ENCODE measurements around the gene SMAD1. TPM values are rescaled to one million over a fixed set of nuclear protein-coding genes. Genes with fewer than 3 reads are reported as not detected.
A peak's percentile ranks its signal among the peaks of the same experiment; 100 is the strongest.

The SMAD1 gene
- total and polyA plus RNA-seq, 2 donors (not counting 1 experiment from before 2014, with no cell fraction given): 13.0 to 25.1 TPM

GRCh38 chr4:145551660-145552059, 70.0 kb downstream of the SMAD1 start:
- no peaks in the 10 kb centered on the region for H3K36me3 ChIP-seq (ENCODE audit: control insufficient read depth, insufficient read depth, low read length)
- peak in 1 of 2 donors; percentile 33 for DNase-seq (ENCODE audit: low read depth in 2 of 2)
- no peak overlapping the region for H2AFZ ChIP-seq (ENCODE audit: low read length)
- TF ChIP-seq CTCF (conservative IDR thresholded peaks at IDR 0.05 in 1 of 2, IDR thresholded peaks at IDR 0.05 in 1 of 2; ENCODE audit: low read depth in 1 of 2, low read length in 2 of 2): no peak
- no peak for TF ChIP-seq EZH2 (IDR thresholded peaks at IDR 0.05; ENCODE audit: low read length, missing control alignments)
- H3K4me3 ChIP-seq (replicated peaks in 1 of 4; ENCODE audit: control extremely low read depth in 1 of 4, insufficient read depth in 1 of 4, low read depth in 3 of 4, low read length in 4 of 4): no peak overlapping the region
- H3K79me2 ChIP-seq (ENCODE audit: control insufficient read depth, insufficient read depth, low read length): no peaks in the 10 kb centered on the region
- H3K9me3 ChIP-seq (ENCODE audit: control insufficient read depth, insufficient read depth, low read depth, low read length): no peaks in the 10 kb centered on the region
- no peaks in the 10 kb centered on the region for H3K27me3 ChIP-seq (ENCODE audit: control insufficient read depth, insufficient read depth, low read length)
- H3K4me2 ChIP-seq (ENCODE audit: extremely low read depth, insufficient read depth, low read length): no peak overlapping the region
- no peaks in the 10 kb centered on the region for H4K20me1 ChIP-seq (ENCODE audit: control insufficient read depth, extremely low read depth, insufficient read depth, low read length)
- H3K4me1 ChIP-seq (ENCODE audit: control insufficient read depth, extremely low read depth, insufficient read depth, low read length): no peaks in the 10 kb centered on the region
- H3K27ac ChIP-seq (ENCODE audit: insufficient read depth, low read length): no peak overlapping the region
- no peak overlapping the region for H3K9ac ChIP-seq (ENCODE audit: insufficient read depth, low read length)

- Histone ChIP-seq H3K27me3 (ENCODE audit: control insufficient read depth, insufficient read depth, low read length) (no peaks in the 10 kb centered on the region), H3K79me2 (ENCODE audit: control insufficient read depth, insufficient read depth, low read length) (no peaks in the 10 kb centered on the region), H3K4me3 (replicated peaks in 1 of 4; ENCODE audit: control extremely low read depth in 1 of 4, insufficient read depth in 1 of 4, low read depth in 3 of 4, low read length in 4 of 4) (no peak overlapping the region), H3K9ac (ENCODE audit: insufficient read depth, low read length) (no peak overlapping the region), H3K4me1 (ENCODE audit: control insufficient read depth, extremely low read depth, insufficient read depth, low read length) (no peaks in the 10 kb centered on the region), H3K4me2 (ENCODE audit: extremely low read depth, insufficient read depth, low read length) (no peak overlapping the region), H4K20me1 (ENCODE audit: control insufficient read depth, extremely low read depth, insufficient read depth, low read length) (no peaks in the 10 kb centered on the region), H3K27ac (ENCODE audit: insufficient read depth, low read length) (no peak overlapping the region), H3K36me3 (ENCODE audit: control insufficient read depth, insufficient read depth, low read length) (no peaks in the 10 kb centered on the region), H2AFZ (ENCODE audit: low read length) (no peak overlapping the region), H3K9me3 (ENCODE audit: control insufficient read depth, insufficient read depth, low read depth, low read length) (no peaks in the 10 kb centered on the region)
- TF ChIP-seq EZH2 (IDR thresholded peaks at IDR 0.05; ENCODE audit: low read length, missing control alignments) (no peak), CTCF (conservative IDR thresholded peaks at IDR 0.05 in 1 of 2, IDR thresholded peaks at IDR 0.05 in 1 of 2; ENCODE audit: low read depth in 1 of 2, low read length in 2 of 2) (no peak)
- DNase-seq (ENCODE audit: low read depth in 2 of 2): no peak
Observed at GRCh38 chr4:145552181-145552822, 70.6 kb downstream of the SMAD1 start.

GRCh38 chr4:145553375-145553774, 71.7 kb downstream of the SMAD1 start:
- H3K4me2 ChIP-seq (ENCODE audit: extremely low read depth, insufficient read depth, low read length): no peak overlapping the region
- H3K27ac ChIP-seq (ENCODE audit: insufficient read depth, low read length): no peak overlapping the region
- H3K9me3 ChIP-seq (ENCODE audit: control insufficient read depth, insufficient read depth, low read depth, low read length): no peaks in the 10 kb centered on the region
- no peak overlapping the region for H2AFZ ChIP-seq (ENCODE audit: low read length)
- TF ChIP-seq CTCF (conservative IDR thresholded peaks at IDR 0.05 in 1 of 2, IDR thresholded peaks at IDR 0.05 in 1 of 2; ENCODE audit: low read depth in 1 of 2, low read length in 2 of 2) (no peak), EZH2 (IDR thresholded peaks at IDR 0.05; ENCODE audit: low read length, missing control alignments) (no peak)
- H3K79me2 ChIP-seq (ENCODE audit: control insufficient read depth, insufficient read depth, low read length): no peaks in the 10 kb centered on the region
- no peaks in the 10 kb centered on the region for H3K27me3 ChIP-seq (ENCODE audit: control insufficient read depth, insufficient read depth, low read length)
- no peak overlapping the region for H3K9ac ChIP-seq (ENCODE audit: insufficient read depth, low read length)
- no peaks in the 10 kb centered on the region for H3K36me3 ChIP-seq (ENCODE audit: control insufficient read depth, insufficient read depth, low read length)
- no peak overlapping the region for H3K4me3 ChIP-seq (replicated peaks in 1 of 4; ENCODE audit: control extremely low read depth in 1 of 4, insufficient read depth in 1 of 4, low read depth in 3 of 4, low read length in 4 of 4)
- no peaks in the 10 kb centered on the region for H3K4me1 ChIP-seq (ENCODE audit: control insufficient read depth, extremely low read depth, insufficient read depth, low read length)
- no peaks in the 10 kb centered on the region for H4K20me1 ChIP-seq (ENCODE audit: control insufficient read depth, extremely low read depth, insufficient read depth, low read length)
- DNase-seq (ENCODE audit: low read depth in 2 of 2): no peak
